GM12865 (cell line): ENCODE measurements around the gene RAB43.
"Not testable (repeated sequence)": the region's sequence is repeated elsewhere in the genome, so short reads cannot be mapped to it uniquely, and the experiment has no call there.

Source experiments
- DNase-seq: peaks from one replicate; pipeline ENCODE4 v3.0.0; 2010; ENCODE audit warnings: low read depth
- H3K4me3 ChIP-seq: 2 replicates; pipeline ENCODE4 v1.5.1; 2011; ENCODE audit warnings: mild to moderate bottlenecking, low read depth, low read length, control low read depth
- TF ChIP-seq, protein P1 (sequence below): IDR thresholded peaks from 2 replicates; pipeline ENCODE4 v1.5.1; 2011; ENCODE audit warnings: low read length, control low read depth, low read depth, inconsistent platforms; ENCODE audit not compliant: insufficient read depth; ENCODE audit errors: missing control alignments

Gene RAB43

DNA sequence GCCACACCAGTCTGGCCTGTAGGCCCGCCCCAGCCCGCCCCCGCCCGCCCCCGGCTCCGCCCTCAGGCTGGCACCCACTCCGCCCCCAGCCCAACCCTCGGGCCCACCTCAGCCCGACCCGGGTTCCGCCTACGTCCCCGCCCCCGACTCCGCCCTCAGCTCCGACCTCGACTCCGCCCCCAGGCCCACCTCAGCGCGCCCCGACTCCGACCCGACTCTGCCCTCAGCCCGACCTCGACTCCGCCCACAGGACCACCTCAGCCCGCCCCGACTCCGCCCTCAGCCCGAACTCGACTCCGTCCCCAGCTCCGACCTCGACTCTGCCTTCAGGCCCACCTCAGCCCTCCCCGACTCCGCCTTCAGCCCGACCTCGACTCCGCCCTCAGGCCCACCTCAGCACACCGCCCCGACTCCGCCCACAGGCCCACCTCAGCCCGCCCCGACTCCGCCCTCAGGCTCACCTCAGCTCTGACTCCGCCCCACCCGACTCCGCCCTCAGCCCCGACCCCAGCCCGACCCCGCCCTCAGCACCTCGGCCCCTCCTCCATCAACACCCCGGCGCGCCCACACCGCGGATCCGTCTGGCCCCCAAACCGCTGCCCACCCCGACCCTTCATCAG lies at the start of gene RAB43:
Gene RAB43 (minus strand): TSS at position 13 of the 620 bp plus-strand sequence. CDS start 315 bp downstream, outside the sequence.
- TF ChIP-seq, protein P1, sequence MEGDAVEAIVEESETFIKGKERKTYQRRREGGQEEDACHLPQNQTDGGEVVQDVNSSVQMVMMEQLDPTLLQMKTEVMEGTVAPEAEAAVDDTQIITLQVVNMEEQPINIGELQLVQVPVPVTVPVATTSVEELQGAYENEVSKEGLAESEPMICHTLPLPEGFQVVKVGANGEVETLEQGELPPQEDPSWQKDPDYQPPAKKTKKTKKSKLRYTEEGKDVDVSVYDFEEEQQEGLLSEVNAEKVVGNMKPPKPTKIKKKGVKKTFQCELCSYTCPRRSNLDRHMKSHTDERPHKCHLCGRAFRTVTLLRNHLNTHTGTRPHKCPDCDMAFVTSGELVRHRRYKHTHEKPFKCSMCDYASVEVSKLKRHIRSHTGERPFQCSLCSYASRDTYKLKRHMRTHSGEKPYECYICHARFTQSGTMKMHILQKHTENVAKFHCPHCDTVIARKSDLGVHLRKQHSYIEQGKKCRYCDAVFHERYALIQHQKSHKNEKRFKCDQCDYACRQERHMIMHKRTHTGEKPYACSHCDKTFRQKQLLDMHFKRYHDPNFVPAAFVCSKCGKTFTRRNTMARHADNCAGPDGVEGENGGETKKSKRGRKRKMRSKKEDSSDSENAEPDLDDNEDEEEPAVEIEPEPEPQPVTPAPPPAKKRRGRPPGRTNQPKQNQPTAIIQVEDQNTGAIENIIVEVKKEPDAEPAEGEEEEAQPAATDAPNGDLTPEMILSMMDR: no peak
- peak within 1 kb of the TSS; percentile 73 for H3K4me3 ChIP-seq
- peak; percentile 92 for DNase-seq

DNA sequence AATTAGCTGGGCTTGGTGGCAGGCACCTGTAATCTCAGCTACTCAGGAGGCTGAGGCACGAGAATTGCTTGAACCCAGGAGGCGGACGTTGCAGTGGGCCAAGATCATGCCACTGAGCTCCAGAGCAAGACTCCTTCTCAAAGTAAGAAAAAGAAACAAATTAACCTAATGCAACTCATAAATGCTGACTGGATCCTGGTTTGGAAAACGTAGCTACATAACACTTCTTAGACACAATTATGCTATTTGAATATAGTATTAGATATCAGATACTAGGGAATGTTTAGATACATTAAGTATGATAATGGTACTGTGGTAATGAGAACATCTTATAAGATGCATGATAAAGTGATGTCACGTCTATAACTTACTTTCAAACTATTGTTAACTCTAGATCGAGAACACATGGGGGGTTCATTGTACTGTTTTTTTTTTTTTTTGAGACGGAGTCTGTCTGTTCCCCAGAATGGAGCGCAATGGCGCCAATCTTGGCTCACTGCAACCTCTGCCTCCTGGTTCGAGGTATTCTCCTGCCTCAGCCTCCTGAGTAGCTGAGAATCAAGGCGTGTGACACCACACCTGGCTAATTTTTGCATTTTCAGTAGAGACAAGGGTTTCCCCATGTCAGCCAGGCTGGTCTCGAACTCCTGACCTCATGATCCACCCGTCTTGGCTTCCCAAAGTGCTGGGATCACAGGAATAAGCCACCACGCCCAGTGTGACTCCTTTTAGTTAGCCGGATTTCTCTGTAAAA lies 45.2 kb upstream of the RAB43 start:
- H3K4me3 ChIP-seq: no peak overlapping the region
- no peak for DNase-seq
- TF ChIP-seq, protein P1: no peak

DNA sequence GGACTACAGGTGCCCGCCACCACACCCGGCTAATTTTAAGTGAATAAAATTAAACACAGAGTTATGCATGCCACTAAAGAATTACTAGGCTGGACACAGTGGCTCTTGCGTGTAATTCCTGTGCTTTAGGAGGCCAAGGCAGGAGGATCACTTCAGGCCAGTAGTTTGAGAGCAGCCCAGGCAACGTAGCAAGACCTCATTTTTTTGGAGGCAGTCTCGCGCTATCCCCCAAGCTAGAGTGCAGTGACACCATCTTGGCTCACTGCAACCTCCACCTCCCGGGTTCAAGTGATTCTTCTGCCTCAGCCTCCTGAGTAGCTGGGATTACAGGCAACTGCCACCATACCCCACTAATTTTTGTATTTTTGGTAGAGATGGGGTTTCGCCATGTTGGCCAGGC lies 44.0 kb upstream of the RAB43 start:
- H3K4me3 ChIP-seq, DNase-seq: not testable (repeated sequence)

DNA sequence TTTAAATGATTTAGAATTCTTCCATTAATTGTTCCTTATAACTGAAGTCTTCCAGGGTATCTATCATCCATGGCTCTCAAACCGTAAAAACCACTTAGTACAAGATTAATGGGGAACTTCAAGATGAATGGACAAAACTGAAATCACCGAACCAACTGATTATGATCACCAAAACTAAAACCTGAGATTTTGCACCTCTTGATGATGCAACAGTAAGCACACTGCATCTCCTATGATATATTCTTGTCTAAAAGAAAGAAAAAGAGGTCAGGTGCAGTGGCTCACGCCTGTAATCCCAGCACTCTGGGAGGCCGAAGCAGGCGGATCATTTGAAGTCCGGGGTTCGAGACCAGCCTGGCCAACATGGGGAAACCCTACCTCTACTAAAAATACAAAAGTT lies 42.9 kb upstream of the RAB43 start:
- TF ChIP-seq, protein P1: no peak
- no peak overlapping the region for H3K4me3 ChIP-seq
- no peak for DNase-seq

DNA sequence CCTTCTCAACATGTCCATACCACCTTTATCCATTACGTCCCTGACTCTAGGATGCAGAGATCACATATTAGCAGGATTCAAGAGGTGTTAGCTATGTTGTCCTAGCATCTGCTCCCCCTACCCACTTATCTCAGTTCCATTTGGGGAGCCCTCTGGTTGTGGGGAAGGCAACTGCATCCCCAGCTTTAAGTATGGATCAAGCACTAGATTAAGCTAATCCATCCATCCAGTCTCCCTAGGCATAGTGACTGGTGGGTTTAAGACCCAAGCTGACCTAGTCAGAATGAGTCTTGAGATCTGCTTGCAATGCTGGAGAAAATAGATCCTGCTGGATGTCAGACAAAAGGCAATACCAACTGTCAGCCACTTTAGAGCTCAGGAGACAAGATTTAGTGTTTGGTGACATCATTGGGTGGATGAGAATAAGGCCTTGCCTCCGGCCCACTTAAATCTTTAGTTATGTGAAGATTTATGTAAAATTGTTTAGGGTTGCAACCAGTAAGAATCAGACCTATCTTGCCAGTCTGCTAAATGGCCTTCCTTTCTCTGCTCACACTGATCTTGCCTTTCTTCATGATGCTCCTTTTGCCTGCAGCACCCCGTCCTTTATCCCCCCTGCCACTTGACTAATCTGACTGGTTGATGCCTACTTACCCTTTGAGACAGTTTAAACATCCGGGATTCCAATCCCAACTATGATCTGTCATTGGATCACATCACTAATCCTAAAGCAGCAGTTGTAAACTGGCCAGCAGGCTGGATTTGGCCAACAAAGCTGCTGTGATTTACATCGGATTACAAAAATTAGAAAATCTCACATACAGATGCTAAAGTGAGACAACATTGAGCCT lies 41.4 kb upstream of the RAB43 start:
- DNase-seq: peak; percentile 26
- TF ChIP-seq, protein P1: peak; percentile 30
- no peak overlapping the region; the same call in 1 of the 2 replicates for H3K4me3 ChIP-seq

DNA sequence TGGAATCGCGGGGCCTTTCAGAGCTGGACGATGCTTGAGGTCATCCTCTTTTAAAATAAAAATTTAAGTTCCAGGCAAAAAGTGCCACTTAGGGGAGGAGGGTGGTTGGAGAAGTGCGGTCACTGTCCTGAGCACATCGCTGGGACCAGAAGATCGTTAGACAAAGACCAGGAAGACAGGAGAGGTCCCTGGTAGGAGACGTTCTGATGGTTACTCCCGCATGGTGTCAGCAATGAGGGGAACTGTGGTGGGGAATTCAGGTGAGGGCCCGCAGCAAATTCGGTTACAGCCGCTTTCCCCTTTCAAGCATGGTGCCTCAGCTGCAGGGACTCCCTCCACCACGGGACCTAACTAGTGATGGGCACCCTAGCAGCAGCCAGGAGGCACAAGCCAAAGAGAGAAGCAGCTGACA lies 40.3 kb upstream of the RAB43 start:
- peak overlapping the region; percentile 91 for H3K4me3 ChIP-seq
- DNase-seq: peak; percentile 40
- TF ChIP-seq, protein P1: no peak
